Inferior parietal cortex (tissue), 1 donor: Measurements from ENCODE around the gene EIF3I.

Experiments used
- DNase-seq: peaks from one replicate; pipeline ENCODE4 v3.0.0-alpha.2; 2016; ENCODE audit errors: extremely low spot score

The EIF3I gene

GRCh38 chr1:32266921-32267591 lies 44.8 kb downstream of the EIF3I start:
- DNase-seq: no peak

GRCh38 chr1:32269744-32270143 lies 47.5 kb downstream of the EIF3I start:
- DNase-seq: no peak

GRCh38 chr1:32272557-32273390 lies 50.6 kb downstream of the EIF3I start:
- DNase-seq: no peak

- DNase-seq: no peak
Observed at GRCh38 chr1:32273391-32274208, 51.4 kb downstream of the EIF3I start.

- no peak for DNase-seq
Observed at GRCh38 chr1:32274646-32275340, 52.6 kb downstream of the EIF3I start.

GRCh38 chr1:32275424-32275823 lies 53.2 kb downstream of the EIF3I start:
- no peak for DNase-seq

- DNase-seq: no peak
Observed at GRCh38 chr1:32276032-32276782, 54.0 kb downstream of the EIF3I start.
